CD4-positive, alpha-beta T cell treated with Interleukin-21 for 1 hour (primary cell): ENCODE data around the gene BLID.

ENCODE experiments used
- DNase-seq: peaks from one replicate; pipeline ENCODE4 v3.0.0-alpha.2; 2020

The BLID gene

GRCh38 chr11:122074022-122074421, 42.0 kb downstream of the BLID start:
- no peak for DNase-seq

- no peak for DNase-seq
Observed at GRCh38 chr11:122071709-122072202, 44.3 kb downstream of the BLID start.

- no peak for DNase-seq
Observed at GRCh38 chr11:122069707-122070360, 46.2 kb downstream of the BLID start.

GRCh38 chr11:122068837-122069236, 47.2 kb downstream of the BLID start:
- DNase-seq = no peak

GRCh38 chr11:122068141-122068540, 47.9 kb downstream of the BLID start:
- no peak for DNase-seq
